Common myeloid progenitor, CD34-positive (primary cell): ENCODE results near the gene LAYN.
A peak's percentile ranks its signal among the peaks of the same experiment; 100 is the strongest.

Experiments used
- CTCF ChIA-PET: fragments of 350-600 bp; sonication (Branson Sonifier 250); formaldehyde crosslinking; loops from one replicate; lab custom pipeline; 2021; ENCODE audit warnings: antibody characterized with exemption; lab: Charles Lee
- POLR2A ChIA-PET: fragments of 350-600 bp; sonication (Branson Sonifier 250); formaldehyde crosslinking; loops from one replicate; lab custom pipeline; 2021; ENCODE audit warnings: antibody characterized with exemption; lab: Charles Lee
- DNase-seq, 3 donors: peaks; one replicate each; pipeline versions ENCODE4 v3.0.0 to v3.0.0-alpha.2; 2013
- H3K27ac ChIP-seq, 2 experiments: 1 replicate in 1 of 2; 2 replicates in 1 of 2; pipeline ENCODE4 v1.7.0; 2013; ENCODE audit warnings: inconsistent platforms in 2 of 2, low read length in 2 of 2, mild to moderate bottlenecking in 2 of 2, low read depth in 1 of 2, moderate library complexity in 1 of 2; ENCODE audit not compliant: severe bottlenecking in 2 of 2, insufficient read depth in 1 of 2, poor library complexity in 1 of 2
- H3K27me3 ChIP-seq, 5 experiments: replicated peaks in 2 of 5; 1 replicate in 3 of 5; 2 replicates in 2 of 5; pipeline versions ENCODE4 v1.6.1 to v1.7.0; 2013; ENCODE audit warnings: low read length in 4 of 5, mild to moderate bottlenecking in 2 of 5, moderate library complexity in 2 of 5, inconsistent platforms in 1 of 5; ENCODE audit not compliant: insufficient read depth in 5 of 5, control insufficient read depth in 4 of 5
- H3K36me3 ChIP-seq, 4 experiments: 1 replicate in 2 of 4; 2 replicates in 2 of 4; pipeline versions ENCODE4 v1.6.1 to v1.7.0; 2013; ENCODE audit warnings: low read length in 3 of 4, control low read depth in 1 of 4, mild to moderate bottlenecking in 1 of 4; ENCODE audit not compliant: control insufficient read depth in 4 of 4, insufficient read depth in 4 of 4
- H3K4me1 ChIP-seq, 4 experiments: 1 replicate in 3 of 4; 2 replicates in 1 of 4; pipeline versions ENCODE4 v1.6.1 to v1.7.1; 2013; ENCODE audit warnings: low read length in 3 of 4, mild to moderate bottlenecking in 3 of 4, control low read depth in 1 of 4, inconsistent platforms in 1 of 4, moderate library complexity in 1 of 4; ENCODE audit not compliant: control insufficient read depth in 4 of 4, insufficient read depth in 4 of 4; ENCODE audit errors: control extremely low read depth in 1 of 4
- H3K4me3 ChIP-seq, 7 experiments: 1 replicate in 4 of 7; 2 replicates in 3 of 7; pipeline versions ENCODE4 v1.5.1 to v1.7.0; 2013; ENCODE audit warnings: mild to moderate bottlenecking in 7 of 7, low read length in 6 of 7, moderate library complexity in 6 of 7, inconsistent platforms in 2 of 7, low read depth in 2 of 7, control low read depth in 1 of 7; ENCODE audit not compliant: insufficient read depth in 4 of 7, control insufficient read depth in 1 of 7; ENCODE audit errors: extremely low read depth in 1 of 7
- H3K9me3 ChIP-seq, 5 experiments: 1 replicate in 4 of 5; 2 replicates in 1 of 5; pipeline versions ENCODE4 v1.6.1 to v1.7.1; 2013; ENCODE audit warnings: low read length in 4 of 5, mild to moderate bottlenecking in 2 of 5, inconsistent platforms in 1 of 5, low read depth in 1 of 5, moderate library complexity in 1 of 5; ENCODE audit not compliant: control insufficient read depth in 4 of 5, insufficient read depth in 2 of 5; ENCODE audit errors: control extremely low read depth in 1 of 5
- WGBS: methylation state at CpG from one replicate; pipeline ENCODE4 v1.1.5; 2013; ENCODE audit not compliant: insufficient coverage; 5-methylcytosine and 5-hydroxymethylcytosine counted together

The LAYN gene

DNA sequence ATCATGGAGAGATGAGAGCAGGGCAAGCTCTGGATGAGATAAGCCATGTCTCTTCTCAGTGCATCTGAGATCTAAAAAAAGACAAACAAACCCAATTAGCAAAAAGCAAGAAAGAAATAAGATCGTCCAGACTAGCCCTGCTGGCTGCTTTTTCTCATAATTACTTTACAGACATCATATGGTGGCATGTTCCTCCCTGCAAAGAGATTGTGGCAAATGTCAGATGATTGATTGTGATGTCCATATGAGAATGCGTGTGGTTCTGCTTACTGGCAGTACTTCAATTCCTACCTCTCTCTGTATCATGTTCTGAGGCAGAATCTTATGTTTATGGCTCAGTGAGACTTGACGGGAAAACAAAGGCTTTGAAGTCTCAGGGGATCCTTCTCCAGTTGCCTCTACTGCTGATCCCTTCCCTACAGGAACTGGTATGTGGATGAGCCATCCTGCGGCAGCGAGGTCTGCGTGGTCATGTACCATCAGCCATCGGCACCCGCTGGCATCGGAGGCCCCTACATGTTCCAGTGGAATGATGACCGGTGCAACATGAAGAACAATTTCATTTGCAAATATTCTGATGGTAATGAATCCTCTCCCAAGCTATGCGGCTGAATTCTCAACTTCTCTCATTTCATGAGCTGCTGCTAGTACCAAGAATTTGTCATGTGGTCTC is 8.8 kb downstream of the LAYN start:
- POLR2A ChIA-PET = no interaction called here

DNA sequence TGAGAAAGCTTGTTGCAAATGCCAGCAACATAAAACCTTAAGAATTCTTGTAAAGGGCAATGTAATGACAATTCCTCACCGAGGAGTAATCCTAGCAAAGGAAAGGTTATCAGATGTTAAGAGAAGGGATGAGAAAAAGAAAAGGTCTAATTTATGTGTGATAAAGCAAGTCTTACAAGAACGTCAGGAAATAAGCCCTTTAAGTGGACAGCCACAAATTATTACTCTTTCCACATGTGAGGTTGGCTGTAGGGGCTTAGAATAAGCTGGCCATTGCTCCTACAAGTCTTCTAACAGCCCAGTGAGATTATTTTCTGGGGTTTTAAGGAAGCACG is 9.3 kb downstream of the LAYN start:
- no peak overlapping the region for H3K4me3 ChIP-seq
- WGBS = 72% methylated on average over 2 of the region's 3 CpGs
- no peaks in the 10 kb centered on the region for H3K36me3 ChIP-seq
- CTCF ChIA-PET = no interaction called here
- peaks cover 0 to 7% (median 0%) of the 10 kb centered on the region in 5 experiments for H3K27me3 ChIP-seq
- no peak for DNase-seq
- POLR2A ChIA-PET = no interaction called here
- H3K9me3 ChIP-seq = no peaks in the 10 kb centered on the region
- H3K27ac ChIP-seq = no peak overlapping the region
- no peaks in the 10 kb centered on the region for H3K4me1 ChIP-seq

More for the DNA sequence above, 8.8 kb downstream of the LAYN start:
- Histone ChIP-seq H3K36me3 (no peaks in the 10 kb centered on the region), H3K4me1 (no peaks in the 10 kb centered on the region), H3K4me3 (no peak overlapping the region), H3K9me3 (no peaks in the 10 kb centered on the region), H3K27me3 (peaks cover 0 to 7% (median 0%) of the 10 kb centered on the region in 5 experiments), H3K27ac (no peak overlapping the region)
- WGBS = 91% methylated on average over 10 of the region's 11 CpGs
- DNase-seq = peak in 1 of 3 donors; percentile 36
- CTCF ChIA-PET = no interaction called here

DNA sequence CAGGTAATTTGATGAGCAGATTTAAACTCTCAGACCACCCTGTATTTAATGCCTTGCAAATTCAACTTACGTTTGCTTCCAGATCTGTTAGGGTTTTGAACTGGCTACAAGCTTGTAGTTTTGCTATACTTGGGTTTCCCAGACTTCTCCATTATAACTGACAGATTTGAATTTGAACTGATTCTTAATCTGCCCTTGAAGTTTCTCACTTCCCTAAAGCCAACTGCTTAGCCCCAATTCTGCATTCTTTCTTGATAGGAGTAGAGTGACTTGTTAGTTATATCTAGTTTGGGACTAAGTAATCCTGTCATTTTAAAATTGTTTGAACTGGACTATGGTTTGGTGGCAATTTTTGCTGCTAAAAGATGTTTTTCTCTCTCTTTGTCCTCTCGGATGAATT is 9.7 kb downstream of the LAYN start:
- H3K9me3 ChIP-seq = no peaks in the 10 kb centered on the region
- H3K27me3 ChIP-seq = peaks cover 0 to 7% (median 0%) of the 10 kb centered on the region in 5 experiments
- no peak overlapping the region for H3K27ac ChIP-seq
- DNase-seq = peak in 1 of 3 donors; percentile 4
- no peak overlapping the region for H3K4me3 ChIP-seq
- peaks cover 0 to 3% (median 0%) of the 10 kb centered on the region in 4 experiments for H3K36me3 ChIP-seq
- H3K4me1 ChIP-seq = no peaks in the 10 kb centered on the region
- ChIA-PET POLR2A (no interaction called here), CTCF (interaction anchor here (0.7 to 3.2 kb wide), 3 partner anchors 9 to 122 kb away, joined by 3 to 10 read pairs (median 3); no protein-coding TSS in a partner anchor)
- 89% methylated on average over 1 of the region's 2 CpGs for WGBS

DNA sequence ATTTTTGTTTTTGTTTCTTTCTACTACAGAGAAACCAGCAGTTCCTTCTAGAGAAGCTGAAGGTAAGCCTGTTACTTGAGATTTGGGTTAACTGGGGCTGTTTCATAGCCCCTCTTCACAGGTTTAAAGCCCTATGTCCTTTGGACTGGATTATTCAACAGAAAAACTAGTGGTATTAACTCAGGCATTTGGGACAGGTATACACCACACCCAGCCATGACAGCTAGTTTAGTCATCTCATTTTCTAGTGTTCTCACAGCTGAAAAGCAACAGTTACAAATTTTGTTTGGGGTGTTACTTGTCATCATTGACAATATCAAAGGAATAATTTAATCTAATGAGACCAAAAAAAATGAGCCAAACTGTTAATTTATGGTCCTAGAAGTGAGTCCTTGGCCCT is 14.0 kb downstream of the LAYN start:
- Histone ChIP-seq H3K4me3 (no peak overlapping the region), H3K36me3 (peaks cover 0 to 7% (median 2%) of the 10 kb centered on the region in 4 experiments), H3K27ac (no peak overlapping the region), H3K4me1 (no peaks in the 10 kb centered on the region), H3K9me3 (peaks cover 0 to 9% (median 0%) of the 10 kb centered on the region in 5 experiments), H3K27me3 (no peaks in the 10 kb centered on the region)
- DNase-seq = no peak
- POLR2A ChIA-PET = interaction anchor here (0.6 kb wide), 1 partner anchor 14 kb away, joined by 3 read pairs; the partner anchor contains the start of gene LAYN
- CTCF ChIA-PET = interaction anchor here (1.0 to 1.7 kb wide), 6 partner anchors 10 to 269 kb away, joined by 3 to 6 read pairs (median 3); no protein-coding TSS in a partner anchor

DNA sequence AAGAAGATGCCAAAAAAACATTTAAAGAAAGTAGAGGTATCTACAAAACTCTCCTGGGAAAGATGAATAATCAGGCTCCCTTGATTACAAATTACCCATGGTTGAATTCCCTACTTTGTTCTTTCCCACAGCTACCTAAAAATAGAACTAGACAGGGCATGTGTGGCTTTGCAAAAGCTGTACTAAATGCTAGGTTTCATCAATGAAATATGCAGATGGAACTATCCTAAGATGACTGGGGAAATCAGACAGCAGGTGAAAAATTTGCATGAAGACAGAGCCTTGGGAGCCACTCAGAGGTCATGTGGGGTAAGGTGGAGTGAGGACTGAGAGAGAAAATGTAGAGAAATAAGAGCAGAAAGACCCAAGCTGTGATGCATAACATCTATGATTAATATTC is 14.7 kb downstream of the LAYN start:
- POLR2A ChIA-PET = no interaction called here
- H3K4me1 ChIP-seq = peaks cover 0 to 6% (median 0%) of the 10 kb centered on the region in 4 experiments
- H3K27ac ChIP-seq = no peak overlapping the region
- H3K4me3 ChIP-seq = no peak overlapping the region
- no peaks in the 10 kb centered on the region for H3K27me3 ChIP-seq
- peaks cover 0 to 7% (median 2%) of the 10 kb centered on the region in 4 experiments for H3K36me3 ChIP-seq
- peaks cover 0 to 9% (median 0%) of the 10 kb centered on the region in 5 experiments for H3K9me3 ChIP-seq
- DNase-seq = no peak
- CTCF ChIA-PET = interaction anchor here (1.3 to 1.7 kb wide), 4 partner anchors 9 to 268 kb away, joined by 3 to 4 read pairs (median 3); no protein-coding TSS in a partner anchor

DNA sequence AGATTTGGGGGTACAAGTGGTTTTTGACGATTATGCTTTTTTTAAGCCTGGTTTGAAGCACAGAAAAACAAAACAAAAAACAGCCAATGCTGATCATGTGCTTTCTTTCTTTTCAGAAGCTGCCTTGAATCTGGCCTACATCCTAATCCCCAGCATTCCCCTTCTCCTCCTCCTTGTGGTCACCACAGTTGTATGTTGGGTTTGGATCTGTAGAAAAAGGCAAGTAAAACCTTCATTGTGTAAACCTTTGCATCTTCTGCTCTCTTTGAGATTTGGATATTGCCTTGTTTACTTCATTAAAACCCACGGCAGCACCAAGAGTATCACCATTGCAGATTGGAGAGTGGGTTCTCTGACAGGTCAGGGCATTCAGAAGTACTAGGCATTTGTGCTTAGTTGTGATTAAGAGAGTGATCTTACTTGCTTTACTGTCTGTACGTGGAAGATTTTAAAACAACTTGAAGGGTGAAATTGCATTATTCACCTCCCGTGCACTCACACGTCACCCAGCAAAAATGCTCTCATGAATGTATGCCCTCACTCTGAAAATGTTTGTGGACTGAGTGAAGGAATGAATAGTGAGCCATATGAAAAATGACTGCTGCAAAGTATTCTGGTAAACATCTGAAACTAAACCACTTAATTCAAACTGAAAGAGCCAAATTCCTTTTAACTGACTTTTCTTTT is 17.0 kb downstream of the LAYN start:
- POLR2A ChIA-PET = no interaction called here
- Histone ChIP-seq H3K27ac (no peak overlapping the region), H3K36me3 (peaks cover 0 to 7% (median 2%) of the 10 kb centered on the region in 4 experiments), H3K4me1 (peaks cover 0 to 14% (median 4%) of the 10 kb centered on the region in 4 experiments), H3K27me3 (no peaks in the 10 kb centered on the region), H3K9me3 (peaks cover 0 to 9% (median 0%) of the 10 kb centered on the region in 5 experiments), H3K4me3 (no peak overlapping the region)
- CTCF ChIA-PET = interaction anchor here (1.4 kb wide), 1 partner anchor 221 kb away, joined by 4 read pairs; no protein-coding TSS in a partner anchor
- no peak for DNase-seq
- 100% methylated on average over 2 of the region's 5 CpGs for WGBS
